AG08396 (cell line): ENCODE data around the gene SLC26A4.
A peak's percentile ranks its signal among the peaks of the same experiment; 100 is the strongest.
"Not testable (repeated sequence)": the region's sequence is repeated elsewhere in the genome, so short reads cannot be mapped to it uniquely, and the experiment has no call there.

ENCODE experiments used
- DNase-seq: peaks from one replicate; pipeline ENCODE4 v3.0.0; 2012; ENCODE audit warnings: low spot score, mixed read lengths

SLC26A4 gene

DNA sequence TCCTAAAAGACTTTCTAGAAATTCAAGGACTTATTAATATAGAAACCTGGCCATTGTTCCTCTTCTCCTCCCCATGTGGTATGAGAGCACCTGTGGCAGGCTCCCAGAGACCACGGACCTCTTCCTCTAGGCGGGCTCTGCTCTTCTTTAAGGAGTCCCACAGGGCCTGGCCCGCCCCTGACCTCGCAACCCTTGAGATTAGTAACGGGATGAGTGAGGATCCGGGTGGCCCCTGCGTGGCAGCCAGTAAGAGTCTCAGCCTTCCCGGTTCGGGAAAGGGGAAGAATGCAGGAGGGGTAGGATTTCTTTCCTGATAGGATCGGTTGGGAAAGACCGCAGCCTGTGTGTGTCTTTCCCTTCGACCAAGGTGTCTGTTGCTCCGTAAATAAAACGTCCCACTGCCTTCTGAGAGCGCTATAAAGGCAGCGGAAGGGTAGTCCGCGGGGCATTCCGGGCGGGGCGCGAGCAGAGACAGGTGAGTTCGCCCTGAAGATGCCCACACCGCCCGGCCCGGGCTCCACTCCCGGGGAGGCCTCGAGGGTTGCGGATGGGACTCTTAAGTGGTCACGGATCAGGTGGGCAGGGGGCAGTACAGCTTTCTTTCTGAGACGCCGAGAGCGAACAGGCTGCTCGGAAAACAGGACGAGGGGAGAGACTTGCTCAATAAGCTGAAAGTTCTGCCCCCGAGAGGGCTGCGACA, at the start of gene SLC26A4:
Gene SLC26A4 (plus strand): TSS at position 448 of the 700 bp plus-strand sequence. CDS start 814 bp downstream, outside the sequence.
- peak; percentile 20 for DNase-seq

DNA sequence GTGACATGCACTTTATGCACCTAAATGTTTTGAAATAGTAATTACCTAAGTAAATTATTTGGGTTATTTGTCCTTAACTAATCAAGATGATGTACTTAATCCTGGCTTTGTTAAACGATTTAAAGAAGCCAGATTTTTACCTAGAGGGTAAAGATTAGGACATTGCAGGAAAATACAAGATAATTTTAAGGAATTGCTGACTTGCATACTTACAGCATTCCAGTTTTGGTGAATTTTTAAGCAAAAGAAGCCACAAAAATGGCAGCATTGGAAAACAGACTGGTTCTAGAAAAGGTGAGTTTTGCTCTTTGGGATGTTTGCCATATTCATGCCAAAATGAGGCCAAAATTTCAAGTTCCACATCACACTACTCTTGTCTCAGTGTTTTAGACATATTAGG, 47.2 kb upstream of the SLC26A4 start:
- no peak for DNase-seq

DNA sequence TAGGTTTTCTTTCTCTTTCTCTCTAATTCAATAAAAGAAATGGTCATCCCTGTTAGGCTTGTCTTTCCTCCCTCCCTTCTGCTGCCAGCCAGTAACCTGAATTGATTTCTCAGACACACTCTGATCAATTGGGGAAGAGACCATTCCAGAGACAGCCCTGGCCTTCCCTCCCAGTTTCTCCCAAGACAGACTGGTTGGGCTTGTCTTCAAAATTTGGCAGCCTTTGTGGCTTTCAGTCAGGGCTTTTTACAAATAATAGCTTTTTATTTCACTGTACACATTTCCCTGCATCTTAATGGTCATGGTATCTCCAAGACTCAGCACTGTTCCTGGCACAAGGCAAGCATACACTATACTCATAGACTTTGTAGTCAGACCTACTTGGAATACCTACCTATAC, 46.7 kb upstream of the SLC26A4 start:
- DNase-seq: no peak

DNA sequence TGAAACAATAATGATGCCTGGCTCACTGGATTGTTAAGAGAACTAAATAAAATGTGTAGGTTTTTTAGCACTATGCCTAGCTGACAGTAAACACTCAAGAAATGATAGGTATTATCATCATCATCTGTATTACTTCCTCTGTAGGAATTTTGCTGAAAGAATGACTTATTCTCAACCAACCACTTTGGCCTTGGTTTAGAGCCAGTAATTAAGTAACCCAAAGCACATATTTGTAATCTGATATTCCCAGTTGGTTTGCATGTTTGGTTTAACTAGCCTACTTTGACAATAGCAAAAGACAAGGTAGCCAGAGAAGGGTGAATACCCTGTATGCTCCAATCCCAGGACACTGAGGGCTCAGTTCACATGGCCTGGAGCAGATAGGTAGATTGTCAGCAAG, 46.2 kb upstream of the SLC26A4 start:
- DNase-seq: peak; percentile 44

DNA sequence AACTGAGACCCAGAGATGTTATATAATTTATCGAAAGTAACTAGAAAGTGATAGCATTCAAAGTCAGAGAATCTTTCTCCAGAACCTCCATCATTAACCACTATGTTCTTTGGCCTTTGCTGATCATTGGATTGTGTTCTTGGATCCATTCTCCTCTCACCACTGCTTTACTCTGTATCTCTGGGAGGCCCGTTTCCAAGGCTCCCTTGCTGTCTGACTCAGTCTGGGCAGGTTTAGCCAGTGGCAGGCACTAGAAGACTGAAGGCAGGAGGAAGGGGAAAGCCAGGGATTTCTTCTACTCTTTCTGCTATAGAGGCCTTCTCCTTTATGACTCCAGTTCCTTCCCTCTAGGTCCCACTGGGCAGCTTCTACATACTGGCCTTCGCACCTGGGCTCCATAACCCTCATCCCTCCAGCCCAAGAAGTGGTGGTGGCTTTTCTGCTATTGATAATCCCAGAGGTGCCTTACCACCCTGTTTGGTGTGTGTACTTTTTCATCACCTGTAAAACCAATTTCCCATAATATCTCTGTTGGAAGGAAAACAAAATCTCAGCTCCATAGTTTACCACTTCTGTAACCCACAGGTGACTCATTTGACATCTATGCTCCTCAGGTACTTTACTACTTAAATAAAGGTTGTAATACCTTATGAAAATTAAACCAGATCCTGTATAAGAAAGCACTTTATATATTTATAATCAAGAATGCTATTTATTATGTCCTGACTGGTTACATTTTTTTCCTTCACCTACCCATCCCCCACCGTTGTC, 44.5 kb upstream of the SLC26A4 start:
- DNase-seq: no peak

DNA sequence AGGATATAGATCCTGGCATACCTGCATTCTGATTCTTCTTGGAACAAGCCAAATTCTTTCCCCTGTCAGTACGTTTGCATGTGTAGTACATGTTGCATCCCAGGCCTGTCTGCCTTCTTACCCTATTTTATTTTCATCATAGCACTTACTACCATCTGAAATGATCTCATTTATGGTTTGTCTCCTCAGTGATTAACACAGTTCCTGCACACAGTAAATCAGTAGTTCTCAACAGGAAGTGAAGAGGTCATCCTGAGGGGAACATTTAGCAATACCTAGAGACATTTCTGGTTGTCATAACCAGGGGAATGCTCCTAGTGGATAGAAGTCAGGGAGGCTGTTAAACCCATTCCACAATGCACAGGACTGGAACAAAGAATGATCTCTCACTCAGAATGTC, 38.2 kb upstream of the SLC26A4 start:
- peak; percentile 22 for DNase-seq

DNA sequence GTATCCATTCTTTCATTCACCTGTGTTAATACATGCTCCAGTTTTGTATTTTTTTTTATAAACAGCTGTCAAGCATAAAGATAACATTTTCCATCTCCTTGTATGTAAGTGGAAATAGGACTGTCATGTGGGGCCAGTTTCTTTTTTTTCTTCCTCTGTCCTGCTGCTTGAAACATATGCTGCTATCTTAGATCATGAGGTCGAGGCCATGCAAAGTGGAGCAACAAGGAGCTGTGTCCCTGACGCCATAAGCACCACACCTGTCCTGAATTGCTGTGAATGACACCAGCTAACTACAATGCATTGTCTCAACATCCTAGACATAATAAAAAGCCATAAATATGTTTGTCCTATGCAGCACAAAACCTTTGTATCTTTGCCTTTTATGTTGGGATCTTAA, 37.7 kb upstream of the SLC26A4 start:
- no peak for DNase-seq

DNA sequence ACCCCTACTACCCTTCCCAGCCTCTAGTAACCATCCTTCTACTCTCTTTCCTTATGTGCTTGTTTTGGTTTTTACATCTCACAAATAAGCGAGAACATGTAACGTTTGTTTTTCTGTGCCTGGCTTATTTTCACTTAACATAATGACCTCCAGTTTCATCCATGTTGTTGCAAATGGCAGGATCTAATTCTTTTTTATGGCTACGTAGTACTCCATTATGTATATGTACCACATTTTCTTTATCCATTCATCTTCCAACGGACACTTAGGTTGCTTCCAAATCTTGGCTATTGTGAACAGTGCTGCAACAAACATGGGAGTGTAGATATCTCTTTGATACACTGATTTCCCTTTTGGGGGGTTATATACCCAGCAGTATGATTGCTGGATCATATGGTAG, 33.6 kb upstream of the SLC26A4 start:
- DNase-seq: no peak

DNA sequence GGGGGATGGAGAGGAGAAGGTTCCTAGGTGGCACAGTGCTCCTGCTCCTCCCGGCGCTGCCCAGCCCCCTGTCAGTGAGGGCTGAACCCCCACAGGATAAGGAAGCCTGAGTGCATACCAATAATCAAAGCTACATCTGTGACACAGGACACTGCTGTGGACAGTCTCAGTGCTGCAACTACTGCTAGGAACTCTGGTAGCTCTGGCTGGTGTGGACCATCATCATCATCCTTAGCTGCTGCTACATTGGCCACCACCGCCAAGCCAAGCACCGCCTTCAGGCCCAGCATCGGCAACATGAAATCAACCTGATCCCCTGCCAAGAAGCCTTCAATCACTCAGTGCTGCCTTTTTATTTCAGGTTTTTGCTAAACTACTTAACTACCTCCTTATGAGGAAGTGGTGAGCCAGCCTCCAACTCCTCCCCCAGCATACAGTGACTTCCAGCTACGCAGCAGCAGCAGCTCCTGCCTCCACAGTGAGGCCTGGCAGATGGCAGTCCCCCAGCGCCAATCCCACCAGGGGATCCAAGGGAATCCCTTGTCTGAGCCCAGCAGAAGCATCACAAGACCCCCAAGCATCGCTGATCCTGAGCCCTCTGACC, 32.1 kb upstream of the SLC26A4 start:
- no peak for DNase-seq

DNA sequence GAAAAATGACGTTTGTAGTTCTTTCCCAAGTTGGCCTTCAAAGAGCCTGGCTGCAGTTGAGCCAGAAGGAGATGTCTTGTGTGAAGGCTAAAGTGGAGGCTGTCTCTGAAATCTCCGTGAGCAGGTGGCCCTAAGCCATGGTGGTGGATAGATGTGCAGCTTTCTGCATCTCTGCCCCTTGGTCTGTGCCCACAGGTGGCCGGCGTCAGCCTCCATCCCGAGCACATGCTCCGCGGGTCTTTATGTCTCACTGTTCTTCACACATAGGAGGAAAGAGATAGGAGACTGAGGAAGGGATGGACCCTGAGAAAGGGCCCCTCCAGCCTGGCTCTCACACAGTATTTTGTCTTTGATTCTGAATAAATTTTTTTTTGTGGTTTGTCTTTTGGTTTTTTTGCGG, 30.3 kb upstream of the SLC26A4 start:
- DNase-seq: no peak

DNA sequence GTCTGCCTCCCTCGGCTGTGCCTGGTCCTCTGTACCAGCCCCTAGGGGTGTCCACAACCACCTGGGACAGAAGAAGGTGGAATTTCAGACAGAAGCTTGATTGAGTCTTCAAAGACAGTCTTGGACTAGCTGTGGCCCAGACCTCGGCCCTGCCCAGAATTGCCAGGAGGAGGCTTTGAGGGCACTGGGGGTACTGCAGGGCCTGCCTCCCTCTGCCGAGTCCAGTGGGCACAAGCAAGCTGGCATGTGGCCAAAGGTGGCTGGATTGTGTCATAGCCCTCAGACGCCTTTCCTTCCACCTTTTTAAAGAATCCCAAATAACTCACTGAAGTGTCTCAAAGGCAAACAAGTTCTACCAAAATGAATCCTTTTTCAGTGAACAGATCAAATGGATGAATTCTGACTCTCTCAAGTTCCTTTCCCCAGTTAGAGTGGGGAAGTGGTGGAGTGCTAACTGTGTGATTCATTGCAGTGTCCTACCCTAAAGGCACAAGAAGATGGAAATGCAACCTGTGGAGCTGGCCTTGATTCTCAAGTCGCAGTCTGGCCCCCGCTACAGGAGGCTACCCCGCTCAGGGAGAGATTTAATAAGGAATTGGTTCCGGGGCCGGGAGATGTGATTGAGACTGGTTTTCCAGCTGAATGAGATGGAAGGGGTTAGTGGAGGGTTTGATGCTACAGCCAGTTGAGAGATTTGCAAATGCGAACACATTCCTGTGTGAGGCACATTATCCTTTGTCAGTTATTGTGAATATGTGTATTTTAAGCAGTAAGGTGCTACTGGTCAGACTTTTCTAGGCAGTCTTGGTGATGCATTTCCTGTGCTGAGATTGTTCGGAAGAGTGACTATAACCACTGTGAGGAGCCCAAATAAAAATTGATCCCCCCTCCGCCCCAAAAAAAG, 28.8 kb upstream of the SLC26A4 start:
- DNase-seq: no peak

DNA sequence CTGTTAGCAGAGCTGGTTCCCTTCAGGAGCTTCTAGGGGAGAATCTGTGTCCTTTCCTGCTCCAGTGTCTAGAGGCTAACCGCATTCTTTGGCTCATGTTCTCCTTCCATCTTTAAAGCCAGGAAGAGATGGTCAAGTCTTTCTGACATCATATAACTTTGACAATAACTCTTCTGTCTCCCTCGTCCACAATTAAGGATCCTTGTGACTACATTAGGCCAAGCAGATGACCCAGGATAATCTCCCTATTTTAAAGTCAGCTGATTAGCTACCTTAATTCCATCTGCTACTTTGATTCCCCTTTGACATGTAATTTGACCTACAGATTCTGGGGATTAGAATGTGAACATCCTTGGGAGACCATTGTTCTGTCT, 28.1 kb upstream of the SLC26A4 start:
- DNase-seq: no peak

DNA sequence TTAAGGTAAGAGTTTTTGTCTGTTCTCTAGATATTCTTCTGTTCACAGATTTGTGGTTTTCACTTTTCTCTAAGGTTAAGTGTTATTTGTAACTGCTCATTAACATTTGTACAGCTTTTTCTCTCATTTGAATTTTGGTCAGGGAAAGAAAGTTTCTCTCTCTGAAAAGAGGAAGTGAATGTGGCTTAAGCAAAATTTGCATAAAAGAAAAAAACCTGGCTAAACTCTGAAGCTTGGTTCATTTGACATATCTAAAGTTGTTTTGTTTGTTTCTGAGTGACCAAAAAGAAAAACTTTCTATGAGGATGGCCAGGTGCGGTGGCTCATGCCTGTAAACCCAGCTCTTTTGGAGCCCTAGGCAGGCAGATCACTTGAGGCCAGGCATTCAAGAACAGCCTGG, 22.0 kb upstream of the SLC26A4 start:
- no peak for DNase-seq

DNA sequence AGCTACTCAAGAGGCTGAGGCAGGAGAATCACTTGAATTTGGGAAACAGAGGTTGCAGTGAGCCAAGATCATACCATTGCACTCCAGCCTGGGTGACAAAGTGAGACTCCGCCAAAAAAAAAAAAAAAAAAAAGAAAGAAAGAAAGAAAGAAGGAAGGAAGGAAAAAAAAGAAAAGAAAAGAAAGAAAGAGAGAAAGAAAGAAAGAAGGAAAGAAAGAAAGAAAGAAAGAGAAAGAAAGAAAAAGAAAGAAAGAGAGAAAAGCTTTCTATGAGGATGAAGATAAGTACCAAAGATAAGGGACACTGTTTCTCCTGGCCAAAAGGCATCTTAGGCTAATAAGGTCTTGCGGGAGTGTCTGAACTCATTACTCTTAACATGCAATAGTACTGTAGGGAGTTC, 21.6 kb upstream of the SLC26A4 start:
- DNase-seq: not testable (repeated sequence)

DNA sequence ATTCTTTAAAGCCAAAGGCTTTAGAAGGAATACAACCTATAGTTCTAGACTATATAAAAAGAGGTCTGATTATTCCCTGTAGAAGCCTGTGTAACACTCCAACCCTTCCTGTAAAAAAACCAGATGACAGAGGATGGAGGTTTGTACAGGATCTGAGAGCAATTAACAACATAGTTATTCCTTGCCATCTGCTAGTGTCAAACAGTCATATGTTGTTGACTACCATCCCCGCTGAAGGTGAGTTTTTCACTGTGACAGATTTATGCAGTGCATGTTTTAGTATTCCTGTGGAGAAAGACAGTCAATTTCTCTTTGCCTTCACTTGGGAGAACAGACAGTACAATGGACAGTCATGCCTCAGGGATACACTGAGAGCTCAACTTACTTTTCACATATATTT, 19.0 kb upstream of the SLC26A4 start:
- DNase-seq: no peak

DNA sequence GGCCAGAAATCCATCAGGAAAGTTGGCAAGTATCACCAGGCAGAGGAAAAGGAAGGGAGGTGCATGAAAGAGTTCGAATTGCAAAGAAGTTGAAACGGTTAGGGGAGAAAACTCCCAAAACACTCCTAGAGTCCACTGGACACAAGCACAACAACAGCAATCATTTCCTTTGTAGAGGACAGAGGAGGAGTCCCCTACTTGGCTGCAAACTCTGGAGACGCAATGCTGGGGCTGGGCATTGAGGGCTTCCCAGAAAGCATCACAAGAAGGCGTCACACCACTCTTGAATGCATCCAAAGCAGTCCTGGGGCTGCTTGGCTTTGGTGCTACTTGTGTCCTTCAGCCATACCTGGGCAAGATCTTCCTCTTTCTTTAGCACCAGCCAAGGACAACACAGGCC, 18.1 kb upstream of the SLC26A4 start:
- no peak for DNase-seq

DNA sequence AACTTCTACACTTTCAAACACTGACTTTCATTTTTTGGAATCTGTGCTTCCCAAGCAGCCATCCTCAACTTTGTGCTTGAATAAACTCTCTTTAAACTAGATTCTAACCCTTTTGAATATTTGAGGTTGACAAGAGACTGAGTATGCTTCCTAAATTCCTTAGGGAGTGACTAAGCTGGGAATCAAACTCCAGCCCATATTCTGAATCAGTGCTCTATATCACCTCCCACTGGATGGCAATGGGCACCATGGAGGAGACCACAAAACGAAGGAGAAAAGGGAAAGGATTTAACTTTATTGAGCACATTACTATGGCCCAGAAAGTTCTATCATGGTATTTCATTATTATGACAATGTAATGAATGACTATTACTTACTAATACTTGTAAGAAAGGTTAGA, 17.2 kb upstream of the SLC26A4 start:
- peak; percentile 69 for DNase-seq

DNA sequence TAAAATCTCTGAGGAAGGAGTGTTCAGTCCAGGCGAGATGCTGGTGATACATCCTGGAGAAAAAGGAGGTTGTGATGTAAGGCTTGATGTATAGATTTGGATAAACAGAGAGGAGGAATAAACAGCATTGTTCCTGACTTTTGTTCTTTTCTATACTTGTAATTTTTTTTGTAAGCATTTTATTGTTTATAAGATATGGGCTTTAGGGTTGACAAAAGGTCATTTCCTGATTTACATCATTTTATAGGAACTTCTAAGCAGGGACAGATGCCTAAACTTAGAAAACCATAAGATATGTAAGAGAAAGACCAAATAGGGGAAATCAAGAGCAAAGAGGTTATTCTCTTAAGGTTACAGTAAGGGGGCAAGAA, 16.7 kb upstream of the SLC26A4 start:
- no peak for DNase-seq

DNA sequence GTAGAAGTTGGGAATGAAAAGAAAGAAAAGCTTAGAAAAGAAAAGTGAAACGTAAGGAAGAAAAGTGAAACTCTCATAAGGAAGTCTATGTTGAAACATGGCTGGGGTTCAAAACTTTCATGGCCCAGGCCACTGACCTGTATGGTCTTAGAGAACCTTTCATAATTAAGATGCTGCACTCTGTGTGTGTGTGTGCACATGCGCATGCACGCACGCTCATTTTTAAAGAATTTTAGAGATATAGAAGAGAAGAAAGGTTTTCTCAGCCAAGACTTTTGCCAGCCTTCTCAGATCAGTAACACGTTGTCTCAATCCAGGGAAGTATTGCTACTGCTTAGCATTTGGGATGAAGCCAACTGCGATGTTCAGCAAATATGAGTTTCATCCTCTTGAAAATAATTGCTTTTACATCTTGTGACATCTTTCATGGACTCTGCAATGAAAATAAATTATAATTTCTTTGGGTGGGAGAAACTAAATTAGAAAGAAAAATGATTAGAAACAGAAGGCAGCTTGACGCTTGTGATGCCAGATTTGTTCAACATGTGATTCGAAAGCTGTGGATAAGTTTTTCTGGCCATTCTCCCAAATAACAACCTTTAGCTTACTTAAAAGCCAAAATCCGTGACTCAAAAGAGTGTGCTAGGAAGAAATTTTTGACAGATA, 16.2 kb upstream of the SLC26A4 start:
- DNase-seq: no peak

DNA sequence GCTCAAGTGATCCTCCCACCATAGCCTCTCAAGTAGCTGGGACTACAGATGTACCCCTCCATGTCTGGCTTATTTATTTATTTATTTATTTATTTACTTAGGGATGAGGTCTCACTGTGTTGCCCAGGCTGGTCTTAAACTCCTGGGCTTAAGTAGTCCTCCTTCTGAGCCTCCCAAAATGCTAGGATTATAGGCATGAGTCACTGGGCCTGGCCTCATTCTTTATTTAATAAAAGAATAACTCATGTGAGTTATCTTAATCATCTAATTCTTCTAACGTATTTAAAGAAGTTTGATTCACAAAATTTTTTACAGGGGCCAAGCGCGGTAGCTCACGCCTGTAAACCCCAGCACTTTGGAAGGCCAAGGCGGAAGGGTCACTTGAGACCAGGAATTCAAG, 8.0 kb upstream of the SLC26A4 start:
- no peak for DNase-seq

DNA sequence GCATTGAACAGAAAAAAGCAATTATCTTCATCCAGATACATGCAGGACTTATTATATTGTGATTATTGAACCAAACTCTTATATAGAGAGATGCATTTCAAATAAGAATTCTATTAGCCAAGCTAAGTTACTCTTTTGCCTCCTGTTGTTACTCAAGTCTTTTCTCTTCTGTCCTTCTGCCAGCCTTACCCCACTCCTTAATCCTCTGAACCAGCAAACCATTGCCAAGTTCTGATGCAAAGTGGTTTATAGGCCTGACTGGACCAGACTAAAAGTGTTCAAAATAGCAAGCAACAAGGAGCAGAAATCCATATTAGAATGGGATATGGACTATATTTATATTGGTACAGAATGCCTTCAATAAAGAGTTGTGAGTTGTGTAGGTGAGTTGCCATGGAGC, 2.2 kb upstream of the SLC26A4 start:
- no peak for DNase-seq

DNA sequence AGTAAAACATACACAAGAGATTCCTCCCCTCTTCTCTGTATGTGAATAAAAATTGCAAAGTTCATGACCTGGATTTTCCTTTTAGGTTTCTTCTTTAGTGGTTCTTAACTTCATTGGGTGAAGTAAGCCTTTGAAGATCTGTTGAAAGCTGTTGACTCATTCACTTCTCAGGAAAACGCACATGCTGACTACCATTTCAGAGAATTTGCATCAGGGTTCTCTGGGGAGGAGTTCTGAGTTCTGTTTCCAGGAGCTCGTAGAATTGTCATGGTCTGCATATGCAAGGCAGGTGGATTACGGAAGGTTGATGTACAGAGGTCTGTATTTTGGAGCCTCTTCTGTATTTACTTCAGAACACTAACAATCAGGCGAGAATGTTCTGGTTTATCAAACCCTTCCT, 962 bp upstream of the SLC26A4 start:
- DNase-seq: peak; percentile 63
